ENCODE results near the gene RSBN1L.

DNA sequence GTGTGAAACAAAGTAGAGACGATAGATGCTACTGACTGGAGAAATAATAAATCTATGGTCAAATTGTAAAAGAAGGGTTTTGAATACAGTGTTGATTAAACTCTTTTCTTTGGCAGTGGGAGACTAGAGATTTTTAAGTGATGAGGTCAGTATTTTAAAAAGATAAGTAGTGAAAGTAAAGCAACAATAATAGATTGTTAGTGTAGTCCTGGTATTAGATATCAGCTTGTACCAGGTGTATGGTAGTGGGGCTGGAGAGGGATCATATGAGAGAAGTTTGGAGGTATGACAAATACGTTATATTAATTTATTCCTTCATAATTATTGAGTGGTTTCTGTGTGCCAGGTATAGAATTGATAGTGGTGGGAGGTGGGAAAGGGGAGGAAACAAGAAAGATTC is 127.5 kb downstream of the RSBN1L start:
- TF ChIP-seq POLR2A (IDR thresholded peaks at IDR 0.05), result no peak
- TF ChIP-seq, protein P1, sequence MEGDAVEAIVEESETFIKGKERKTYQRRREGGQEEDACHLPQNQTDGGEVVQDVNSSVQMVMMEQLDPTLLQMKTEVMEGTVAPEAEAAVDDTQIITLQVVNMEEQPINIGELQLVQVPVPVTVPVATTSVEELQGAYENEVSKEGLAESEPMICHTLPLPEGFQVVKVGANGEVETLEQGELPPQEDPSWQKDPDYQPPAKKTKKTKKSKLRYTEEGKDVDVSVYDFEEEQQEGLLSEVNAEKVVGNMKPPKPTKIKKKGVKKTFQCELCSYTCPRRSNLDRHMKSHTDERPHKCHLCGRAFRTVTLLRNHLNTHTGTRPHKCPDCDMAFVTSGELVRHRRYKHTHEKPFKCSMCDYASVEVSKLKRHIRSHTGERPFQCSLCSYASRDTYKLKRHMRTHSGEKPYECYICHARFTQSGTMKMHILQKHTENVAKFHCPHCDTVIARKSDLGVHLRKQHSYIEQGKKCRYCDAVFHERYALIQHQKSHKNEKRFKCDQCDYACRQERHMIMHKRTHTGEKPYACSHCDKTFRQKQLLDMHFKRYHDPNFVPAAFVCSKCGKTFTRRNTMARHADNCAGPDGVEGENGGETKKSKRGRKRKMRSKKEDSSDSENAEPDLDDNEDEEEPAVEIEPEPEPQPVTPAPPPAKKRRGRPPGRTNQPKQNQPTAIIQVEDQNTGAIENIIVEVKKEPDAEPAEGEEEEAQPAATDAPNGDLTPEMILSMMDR (IDR thresholded peaks at IDR 0.05), result no peak
- no peak for TF ChIP-seq POLR2AphosphoS5 (IDR thresholded peaks at IDR 0.05; ENCODE audit: insufficient read depth in 1 of 2, low read depth in 1 of 2)

Measured in vagina (tissue), 2 donors.